ACC112 (cell line): ENCODE data around the gene XRRA1.

ENCODE experiments used
- H2AFZ ChIP-seq: fragments of 200-600 bp; sonication (generic); one replicate; pipeline ENCODE4 v1.6.0; 2017; ENCODE audit warnings: antibody characterized with exemption, low read length; ENCODE audit not compliant: unreplicated experiment
- H3K27ac ChIP-seq: fragments of 200-600 bp; sonication (generic); 2 replicates; pipeline ENCODE4 v1.5.1; 2014; ENCODE audit warnings: low read depth, mild to moderate bottlenecking, antibody characterized with exemption, low read length, moderate library complexity
- H3K27me3 ChIP-seq: fragments of 200-600 bp; sonication (generic); 2 replicates; pipeline ENCODE4 v1.6.1; 2014; ENCODE audit warnings: mild to moderate bottlenecking, antibody characterized with exemption, low read length, moderate library complexity, mixed read lengths; ENCODE audit not compliant: insufficient read depth
- H3K36me3 ChIP-seq: fragments of 200-600 bp; sonication (generic); 2 replicates; pipeline ENCODE4 v1.6.1; 2016; ENCODE audit warnings: mild to moderate bottlenecking, antibody characterized with exemption, low read length, moderate library complexity, mixed read lengths; ENCODE audit not compliant: insufficient read depth
- H3K4me1 ChIP-seq: fragments of 200-600 bp; sonication (generic); one replicate; pipeline ENCODE4 v1.6.1; 2016; ENCODE audit warnings: low read length, mixed read lengths; ENCODE audit not compliant: insufficient read depth, unreplicated experiment, control insufficient read depth
- H3K4me3 ChIP-seq: fragments of 200-600 bp; sonication (generic); 2 replicates; pipeline ENCODE4 v1.5.1; 2014; ENCODE audit warnings: mild to moderate bottlenecking, low read depth, low read length
- H3K79me2 ChIP-seq: fragments of 200-600 bp; sonication (generic); one replicate; pipeline ENCODE4 v1.6.0; 2016; ENCODE audit warnings: low read length; ENCODE audit not compliant: control insufficient read depth, unreplicated experiment, insufficient read depth

Gene XRRA1

DNA sequence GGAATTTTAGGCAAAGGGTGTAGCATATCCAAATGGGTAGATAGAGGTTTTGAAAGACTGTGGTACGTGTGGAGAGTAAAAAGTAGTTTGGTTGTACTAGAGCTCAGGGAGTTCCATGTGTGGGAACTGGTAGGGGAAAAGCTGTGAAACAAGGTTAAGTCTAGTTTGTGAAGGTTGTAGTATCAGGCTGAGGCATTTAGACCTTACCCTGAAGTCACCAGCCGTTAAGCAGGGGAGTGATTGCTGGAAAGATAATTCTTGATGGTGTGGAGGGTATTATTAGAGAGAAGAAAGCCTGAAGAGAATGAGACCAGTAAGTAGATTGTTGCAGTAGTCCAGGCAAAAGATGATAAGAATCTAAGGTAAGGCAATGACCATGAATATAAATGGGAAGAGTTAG lies 132.2 kb downstream of the XRRA1 start:
- peaks cover under 1% of the 10 kb centered on the region for H3K79me2 ChIP-seq
- no peak overlapping the region for H2AFZ ChIP-seq
- H3K4me1 ChIP-seq = peaks cover 27% of the 10 kb centered on the region
- no peaks in the 10 kb centered on the region for H3K27me3 ChIP-seq
- H3K27ac ChIP-seq = no peak overlapping the region
- peaks cover 7% of the 10 kb centered on the region for H3K36me3 ChIP-seq
- no peak overlapping the region for H3K4me3 ChIP-seq

DNA sequence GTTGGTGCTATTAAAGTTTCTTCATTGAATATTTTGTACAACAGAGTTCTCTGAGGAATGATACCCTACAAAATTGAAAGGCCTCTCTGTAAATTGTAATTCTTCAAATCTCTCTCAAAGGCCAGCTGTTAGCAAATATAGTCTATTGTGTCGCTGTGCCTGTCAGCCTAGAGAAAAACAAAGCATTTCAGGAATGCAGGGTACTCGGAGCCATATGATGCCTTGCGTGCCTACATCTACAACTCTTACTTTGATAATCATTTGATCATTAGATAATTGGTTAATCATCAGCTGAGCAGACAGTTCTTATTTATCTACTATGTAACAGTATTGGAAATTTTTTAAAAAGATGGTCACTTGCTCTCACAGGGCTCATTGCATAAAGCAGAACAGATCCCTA lies 132.9 kb downstream of the XRRA1 start:
- Histone ChIP-seq H2AFZ (no peak overlapping the region), H3K4me1 (peaks cover 23% of the 10 kb centered on the region), H3K36me3 (peaks cover 7% of the 10 kb centered on the region), H3K79me2 (peaks cover 1% of the 10 kb centered on the region), H3K4me3 (no peak overlapping the region), H3K27me3 (no peaks in the 10 kb centered on the region), H3K27ac (no peak overlapping the region)

DNA sequence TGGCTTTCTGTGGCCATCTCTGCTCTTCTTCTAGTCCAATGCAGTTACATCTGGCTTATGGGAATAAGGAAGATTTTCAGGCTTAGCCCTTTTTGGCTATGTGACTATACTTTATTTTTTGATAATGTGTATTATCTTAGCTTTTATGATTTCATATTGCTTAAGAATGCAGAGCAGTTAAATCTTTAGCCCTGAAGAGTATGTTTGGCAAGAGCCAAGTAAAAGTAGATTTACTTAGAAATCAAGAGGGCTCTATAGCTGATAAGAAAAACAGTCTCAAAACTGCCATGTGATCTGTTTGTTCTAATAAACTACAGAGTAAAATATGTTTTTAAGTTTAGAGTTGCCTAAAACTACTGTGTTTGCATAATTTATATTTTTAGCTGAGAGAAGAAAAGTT lies 139.1 kb downstream of the XRRA1 start:
- Histone ChIP-seq H2AFZ (no peak overlapping the region), H3K79me2 (peaks cover 12% of the 10 kb centered on the region), H3K4me3 (no peak overlapping the region), H3K4me1 (no peaks in the 10 kb centered on the region), H3K36me3 (no peaks in the 10 kb centered on the region; the same call in 1 of the 2 replicates), H3K27ac (no peak overlapping the region), H3K27me3 (no peaks in the 10 kb centered on the region)

DNA sequence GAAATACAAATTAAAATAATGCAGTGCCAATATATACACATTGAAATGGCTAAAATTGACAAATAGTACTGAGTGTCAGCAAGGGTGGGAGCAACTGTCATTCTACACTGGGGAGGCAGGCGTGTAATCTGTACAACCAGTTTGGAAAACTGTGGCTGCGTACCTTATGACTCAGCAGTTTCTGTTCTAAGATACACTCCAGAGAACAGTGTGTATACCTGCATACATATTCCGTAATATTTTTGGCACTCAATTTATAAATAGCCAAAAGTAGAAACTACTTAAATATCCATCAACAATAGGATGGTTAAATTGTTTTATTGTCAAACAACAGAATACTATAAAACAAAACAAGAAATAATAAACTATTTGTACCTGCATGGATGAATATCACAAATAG lies 142.6 kb downstream of the XRRA1 start:
- H3K27me3 ChIP-seq = no peaks in the 10 kb centered on the region
- no peak overlapping the region for H2AFZ ChIP-seq
- no peak overlapping the region for H3K4me3 ChIP-seq
- no peak overlapping the region for H3K27ac ChIP-seq
- H3K79me2 ChIP-seq = peaks cover 16% of the 10 kb centered on the region
- H3K36me3 ChIP-seq = no peaks in the 10 kb centered on the region
- no peaks in the 10 kb centered on the region for H3K4me1 ChIP-seq

DNA sequence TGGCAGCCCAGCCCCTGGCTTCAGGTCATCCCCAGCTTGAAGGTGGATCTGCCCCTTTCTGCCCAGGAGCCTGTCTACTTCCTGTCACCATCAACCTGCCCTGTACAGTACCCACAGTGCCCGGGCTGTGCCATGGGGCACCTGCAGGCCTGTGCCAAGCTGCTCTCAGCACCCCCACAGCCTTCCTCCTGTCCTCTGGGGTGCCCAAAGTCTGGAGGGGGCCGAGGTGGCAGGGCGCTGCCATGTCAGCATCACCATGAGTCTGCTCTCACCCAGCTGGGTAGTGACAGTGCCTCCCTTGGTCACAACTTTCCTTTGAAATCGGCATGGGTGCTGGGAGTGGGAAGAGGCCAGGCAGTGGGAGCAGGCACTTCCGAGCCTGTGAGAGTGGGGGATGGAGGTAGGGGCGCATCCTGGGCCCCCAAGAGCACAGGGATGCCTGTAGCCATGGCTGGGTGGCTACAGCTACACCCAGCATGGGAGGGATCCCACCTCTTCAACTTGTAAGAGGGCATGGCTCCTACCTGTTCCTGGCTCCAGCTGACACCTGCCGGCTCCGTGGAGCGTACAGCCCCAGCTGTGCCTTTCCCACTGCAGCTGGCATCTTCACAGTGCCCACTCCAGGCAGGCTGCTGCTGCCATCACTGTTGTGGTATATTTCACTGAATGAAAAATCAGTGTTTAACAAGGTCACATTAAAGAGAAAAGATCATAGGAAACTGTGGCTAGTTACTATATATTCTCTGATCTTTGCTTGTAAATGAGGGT lies 157.4 kb downstream of the XRRA1 start:
- Histone ChIP-seq H3K79me2 (peaks cover 23% of the 10 kb centered on the region), H3K36me3 (peaks cover 46% of the 10 kb centered on the region), H3K4me1 (no peaks in the 10 kb centered on the region), H2AFZ (no peak overlapping the region), H3K4me3 (no peak overlapping the region), H3K27me3 (no peaks in the 10 kb centered on the region), H3K27ac (no peak overlapping the region)
